HepG2 (cell line): Measurements from ENCODE around the gene MARK2. TPM values are rescaled to one million over a fixed set of nuclear protein-coding genes. Genes with fewer than 3 reads are reported as not detected.

Experiments used
- ATAC-seq: fragments of 200-7000 bp; cut with Tn5 transposase; 3 replicates; pipeline ENCODE4 v1.9.1; 2020; ENCODE audit warnings: mild to moderate bottlenecking, moderate library complexity
- BruUV-seq: library from RNA; stranded (reverse); fragments of 400-500 nt; replicated peaks from 2 replicates; lab custom pipeline; 2021; lab: Mats Ljungman, UMichigan
- CTCF ChIA-PET: fragments of 300-600 bp; formaldehyde crosslinking; extraction: SDS; loops from one replicate; lab custom pipeline; 2021; ENCODE audit warnings: low total read pairs, inconsistent platforms, low intra/inter-chr PET ratio; lab: Yijun Ruan, JAX
- POLR2A ChIA-PET: fragments of 350-600 bp; sonication (Branson Sonifier 250); formaldehyde crosslinking; loops from one replicate; lab custom pipeline; 2020; ENCODE audit warnings: antibody characterized with exemption, inconsistent platforms; lab: Yijun Ruan, JAX
- DNase-seq: peaks from one replicate; pipeline ENCODE4 v3.0.0-alpha.2; 2015; ENCODE audit warnings: low spot score
- FAIRE-seq: peaks from 3 replicates; lab custom pipeline; 2011; peaks lifted over from hg19 to GRCh38; lab: Jason Lieb, UNC
- H2AFZ ChIP-seq: one replicate; pipeline ENCODE4 v1.6.1; 2011; ENCODE audit warnings: low read length, inconsistent platforms
- H3K27ac ChIP-seq: fragments of 300-600 bp; 3 replicates; pipeline ENCODE4 v1.8.0; 2011; ENCODE audit warnings: mixed run types, mild to moderate bottlenecking, mixed read lengths, low read length, inconsistent platforms; ENCODE audit not compliant: insufficient read depth; ENCODE audit errors: extremely low read length
- H3K27me3 ChIP-seq, 2 experiments: fragments of 200-600 bp in 1 of 2; 2 replicates in 1 of 2; 3 replicates in 1 of 2; pipeline versions ENCODE4 v1.6.0 to v1.8.0; 2011; ENCODE audit warnings: low read length in 2 of 2, mild to moderate bottlenecking in 2 of 2, moderate library complexity in 2 of 2, inconsistent platforms in 1 of 2; ENCODE audit not compliant: insufficient read depth in 2 of 2, control insufficient read depth in 1 of 2
- H3K36me3 ChIP-seq, 2 experiments: fragments of 200-600 bp in 1 of 2; replicated peaks in 1 of 2; 2 replicates in 1 of 2; 3 replicates in 1 of 2; pipeline versions ENCODE4 v1.5.1 to v1.8.0; 2011; ENCODE audit warnings: low read length in 2 of 2, inconsistent platforms in 1 of 2; ENCODE audit not compliant: insufficient read depth in 2 of 2, control insufficient read depth in 1 of 2
- H3K4me1 ChIP-seq: 2 replicates; pipeline ENCODE4 v1.5.1; 2012; ENCODE audit warnings: low read length, inconsistent platforms; ENCODE audit not compliant: insufficient read depth
- H3K4me2 ChIP-seq: 2 replicates; pipeline ENCODE4 v1.6.0; 2011; ENCODE audit warnings: low read depth, low read length, inconsistent platforms
- H3K4me3 ChIP-seq, 3 experiments: fragments of 200-600 bp in 1 of 3; sonication (generic), shearing (Covaris generic) in 1 of 3; replicated peaks in 1 of 3; 2 replicates each; pipeline ENCODE4 v1.5.1; 2011 to 2016; ENCODE audit warnings: low read length in 3 of 3, inconsistent platforms in 2 of 3, low read depth in 2 of 3, mild to moderate bottlenecking in 2 of 3, control low read depth in 1 of 3, mixed read lengths in 1 of 3; ENCODE audit not compliant: insufficient read depth in 1 of 3
- H3K79me2 ChIP-seq: one replicate; pipeline ENCODE4 v1.6.1; 2011; ENCODE audit warnings: low read length, inconsistent platforms; ENCODE audit not compliant: insufficient read depth
- H3K9ac ChIP-seq: 2 replicates; pipeline ENCODE4 v1.6.0; 2011; ENCODE audit warnings: mild to moderate bottlenecking, low read depth, low read length, inconsistent platforms; ENCODE audit not compliant: insufficient read depth
- H3K9me3 ChIP-seq: 2 replicates; pipeline ENCODE4 v1.5.1; 2012; ENCODE audit warnings: mild to moderate bottlenecking, low read length
- H4K20me1 ChIP-seq: 2 replicates; pipeline ENCODE4 v1.6.0; 2011; ENCODE audit warnings: inconsistent platforms, mild to moderate bottlenecking, low read length, moderate library complexity; ENCODE audit not compliant: insufficient read depth
- ELF4 ChIP-seq: sonication (generic); formaldehyde crosslinking; IDR thresholded peaks from 2 replicates; pipeline ENCODE4 v1.5.0; 2020; ENCODE audit warnings: missing genetic modification reagents, mild to moderate bottlenecking, moderate library complexity, borderline replicate concordance
- PRDM10 ChIP-seq: sonication (generic); formaldehyde crosslinking; IDR thresholded peaks from 2 replicates; pipeline ENCODE4 v1.4.0; 2020; ENCODE audit warnings: low read depth, missing genetic modification reagents
- SAP130 ChIP-seq: IDR thresholded peaks from 2 replicates; pipeline ENCODE4 v1.6.1; 2016; ENCODE audit warnings: low read depth
- TEAD3 ChIP-seq: optimal IDR thresholded peaks from 2 replicates; pipeline ENCODE3; 2016; ENCODE audit warnings: borderline replicate concordance
- TOPORS ChIP-seq: sonication (generic); formaldehyde crosslinking; IDR thresholded peaks from 2 replicates; pipeline ENCODE4 v1.8.0; 2023; ENCODE audit warnings: mild to moderate bottlenecking, missing genetic modification reagents
- ZNF10 ChIP-seq: sonication (generic); formaldehyde crosslinking; IDR thresholded peaks from 2 replicates; pipeline ENCODE4 v1.4.0; 2020; ENCODE audit warnings: mild to moderate bottlenecking, low read depth, missing genetic modification reagents, borderline replicate concordance
- ZNF276 ChIP-seq: sonication (generic); formaldehyde crosslinking; IDR thresholded peaks from 2 replicates; pipeline ENCODE4 v1.4.0; 2020; ENCODE audit warnings: mild to moderate bottlenecking, low read depth, missing genetic modification reagents
- ZNF513 ChIP-seq: sonication (generic); formaldehyde crosslinking; conservative IDR thresholded peaks from 2 replicates; pipeline ENCODE4 v1.5.0; 2020; ENCODE audit warnings: missing genetic modification reagents
- ZNF670 ChIP-seq: sonication (generic); formaldehyde crosslinking; IDR thresholded peaks from 2 replicates; pipeline ENCODE4 v1.8.0; 2022; ENCODE audit warnings: mild to moderate bottlenecking, missing genetic modification reagents, borderline replicate concordance
- ZNF792 ChIP-seq: IDR thresholded peaks from 2 replicates; pipeline ENCODE4 v1.6.1; 2016
- WGBS: methylation state at CpG from one replicate; pipeline ENCODE4 v1.1.6; 2017; ENCODE audit warnings: low lambda C conversion rate; 5-methylcytosine and 5-hydroxymethylcytosine counted together
- in situ Hi-C: cut with HindIII; loops from 2 replicates; pipeline ENCODE4 v1.10.0; 2017; ENCODE audit warnings: low pct_unique_long_range_greater_than_20kb; ENCODE audit not compliant: extremely low pct_ligation_motif_present
- intact Hi-C: fragments of 100-400 bp; cut with micrococcal nuclease; formaldehyde crosslinking; loops from one replicate; pipeline ENCODE4 v1.10.0; 2022; ENCODE audit not compliant: unreplicated experiment
- polyA plus RNA-seq, 8 experiments: library from polyadenylated mRNA; depleted of rRNA in 3 of 8; stranded (reverse) in 7 of 8; unstranded in 1 of 8; fragments of >200 nt; fragmentation: Illumina TruSeq in 4 of 8; extraction: Trizol in 4 of 8; gene quantifications; 2 replicates each; pipeline versions ENCODE4 v1.2.1 to v1.2.3, GENCODE V29; 2011 to 2016; ENCODE audit warnings: low read depth in 4 of 8, missing spikeins in 1 of 8, mixed read lengths in 1 of 8; ENCODE audit not compliant: insufficient read depth in 1 of 8
- total RNA-seq, 5 experiments: library from RNA; depleted of rRNA; stranded (reverse); fragments of >200 nt; fragmentation: Illumina TruSeq; extraction: Trizol; gene quantifications; 2 replicates each; pipeline ENCODE4 v1.2.3, GENCODE V29; 2016; ENCODE audit warnings: low read depth in 1 of 5

Gene MARK2
- total and polyA plus RNA-seq, 2 of the 13 experiments (the other 11 are each of a cell fraction or from before 2014, with no cell fraction given), result 13.5 to 13.9 TPM

- TF ChIP-seq PRDM10, result no peak
- peak; percentile 26; the same call in 1 of the 2 replicates for TF ChIP-seq SAP130 (CRISPR knock-in tag)
- no peak for TF ChIP-seq ZNF792 (CRISPR knock-in tag)
- no peak for TF ChIP-seq ZNF10 (CRISPR knock-in tag)
- TF ChIP-seq, all 625 proteins: peak for 43
Measured at GRCh38 chr11:63837027-63837688, 1.8 kb upstream of the MARK2 start (continued).

- Histone ChIP-seq H3K27ac (peak overlapping the region; percentile 51), H3K4me1 (peaks cover 57% of the 10 kb centered on the region), H3K4me2 (peak overlapping the region; percentile 94), H3K4me3 (peak overlapping the region; percentile 50 to 96 (median 51)), H3K9ac (peak overlapping the region; percentile 66), H4K20me1 (peaks cover 19% of the 10 kb centered on the region; the same call in 1 of the 2 replicates), H3K27me3 (no peaks in the 10 kb centered on the region; a peak in 1 of 5 replicates), H3K9me3 (no peaks in the 10 kb centered on the region), H3K79me2 (peaks cover 33% of the 10 kb centered on the region), H3K36me3 (0 out of 5 replicates have a peak, but pooled peaks cover 0 to 8% of the 10 kb centered on the region in 2 experiments), H2AFZ (peak overlapping the region; percentile 79)
- 7% methylated on average over 4 of the region's 5 CpGs for WGBS
- no peak for DNase-seq
- no peak for FAIRE-seq
- TF ChIP-seq ZNF276 (CRISPR knock-in tag) (peak; percentile 31; the same call in 1 of the 2 replicates), ELF4 (CRISPR knock-in tag) (peak; percentile 27; the same call in 1 of the 2 replicates), ZNF670 (CRISPR knock-in tag) (0 out of 2 replicates have a peak, but pooled peaks have one; percentile 21), TEAD3 (CRISPR knock-in tag) (peak; percentile 29), TOPORS (CRISPR knock-in tag) (no peak), ZNF513 (CRISPR knock-in tag) (no peak)
- ATAC-seq, result no peak
- no TSS peak for BruUV-seq
- ChIA-PET POLR2A (interaction anchor here (1.3 to 3.3 kb wide), 4 partner anchors 30 to 108 kb away, joined by 3 to 23 read pairs (median 7); no protein-coding TSS in a partner anchor), CTCF (interaction anchor here (1.3 to 2.8 kb wide), 5 partner anchors 34 to 108 kb away, joined by 6 to 15 read pairs (median 9); no protein-coding TSS in a partner anchor)
- in situ Hi-C loops, result loop anchor here (5.0 to 10.0 kb wide), 3 partner anchors 50 to 307 kb away; no protein-coding TSS in a partner anchor
- intact Hi-C loops, result loop anchor here (1.0 to 10.0 kb wide), 6 partner anchors 35 to 317 kb away; no protein-coding TSS in a partner anchor
Measured at GRCh38 chr11:63837739-63838138, 1.2 kb upstream of the MARK2 start.
